ENCODE data around the gene P2RX7. TPM values are rescaled to one million over a fixed set of nuclear protein-coding genes. Genes with fewer than 3 reads are reported as not detected.

The P2RX7 gene
- total and polyA plus RNA-seq, 9 of the 15 experiments (the other 6 are each of a cell fraction or from before 2014, with no cell fraction given): 0.04 to 0.65 (median 0.30) TPM

DNA sequence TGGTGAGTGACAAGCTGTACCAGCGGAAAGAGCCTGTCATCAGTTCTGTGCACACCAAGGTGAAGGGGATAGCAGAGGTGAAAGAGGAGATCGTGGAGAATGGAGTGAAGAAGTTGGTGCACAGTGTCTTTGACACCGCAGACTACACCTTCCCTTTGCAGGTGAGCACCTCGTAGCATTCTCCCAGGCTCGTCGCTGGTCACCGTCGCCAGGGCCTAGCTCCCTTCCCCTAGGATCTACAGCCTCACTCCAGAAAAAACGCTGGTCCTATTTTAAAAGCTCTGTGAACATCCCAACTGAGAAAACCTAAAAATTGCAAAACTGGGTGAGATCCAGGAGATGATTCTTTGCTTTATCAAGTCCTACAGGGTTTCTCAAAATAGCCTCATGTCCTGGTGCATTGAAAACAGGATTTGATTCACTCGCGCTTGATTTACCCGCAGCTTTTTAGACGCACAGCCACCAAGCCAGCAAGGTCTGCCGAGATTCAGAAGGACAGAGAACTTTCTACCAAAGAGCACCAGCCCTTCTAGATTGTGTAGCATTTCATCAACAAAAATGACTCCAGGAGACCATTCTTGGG lies 22.2 kb downstream of the P2RX7 start (continued):
- TF ChIP-seq, protein P1, sequence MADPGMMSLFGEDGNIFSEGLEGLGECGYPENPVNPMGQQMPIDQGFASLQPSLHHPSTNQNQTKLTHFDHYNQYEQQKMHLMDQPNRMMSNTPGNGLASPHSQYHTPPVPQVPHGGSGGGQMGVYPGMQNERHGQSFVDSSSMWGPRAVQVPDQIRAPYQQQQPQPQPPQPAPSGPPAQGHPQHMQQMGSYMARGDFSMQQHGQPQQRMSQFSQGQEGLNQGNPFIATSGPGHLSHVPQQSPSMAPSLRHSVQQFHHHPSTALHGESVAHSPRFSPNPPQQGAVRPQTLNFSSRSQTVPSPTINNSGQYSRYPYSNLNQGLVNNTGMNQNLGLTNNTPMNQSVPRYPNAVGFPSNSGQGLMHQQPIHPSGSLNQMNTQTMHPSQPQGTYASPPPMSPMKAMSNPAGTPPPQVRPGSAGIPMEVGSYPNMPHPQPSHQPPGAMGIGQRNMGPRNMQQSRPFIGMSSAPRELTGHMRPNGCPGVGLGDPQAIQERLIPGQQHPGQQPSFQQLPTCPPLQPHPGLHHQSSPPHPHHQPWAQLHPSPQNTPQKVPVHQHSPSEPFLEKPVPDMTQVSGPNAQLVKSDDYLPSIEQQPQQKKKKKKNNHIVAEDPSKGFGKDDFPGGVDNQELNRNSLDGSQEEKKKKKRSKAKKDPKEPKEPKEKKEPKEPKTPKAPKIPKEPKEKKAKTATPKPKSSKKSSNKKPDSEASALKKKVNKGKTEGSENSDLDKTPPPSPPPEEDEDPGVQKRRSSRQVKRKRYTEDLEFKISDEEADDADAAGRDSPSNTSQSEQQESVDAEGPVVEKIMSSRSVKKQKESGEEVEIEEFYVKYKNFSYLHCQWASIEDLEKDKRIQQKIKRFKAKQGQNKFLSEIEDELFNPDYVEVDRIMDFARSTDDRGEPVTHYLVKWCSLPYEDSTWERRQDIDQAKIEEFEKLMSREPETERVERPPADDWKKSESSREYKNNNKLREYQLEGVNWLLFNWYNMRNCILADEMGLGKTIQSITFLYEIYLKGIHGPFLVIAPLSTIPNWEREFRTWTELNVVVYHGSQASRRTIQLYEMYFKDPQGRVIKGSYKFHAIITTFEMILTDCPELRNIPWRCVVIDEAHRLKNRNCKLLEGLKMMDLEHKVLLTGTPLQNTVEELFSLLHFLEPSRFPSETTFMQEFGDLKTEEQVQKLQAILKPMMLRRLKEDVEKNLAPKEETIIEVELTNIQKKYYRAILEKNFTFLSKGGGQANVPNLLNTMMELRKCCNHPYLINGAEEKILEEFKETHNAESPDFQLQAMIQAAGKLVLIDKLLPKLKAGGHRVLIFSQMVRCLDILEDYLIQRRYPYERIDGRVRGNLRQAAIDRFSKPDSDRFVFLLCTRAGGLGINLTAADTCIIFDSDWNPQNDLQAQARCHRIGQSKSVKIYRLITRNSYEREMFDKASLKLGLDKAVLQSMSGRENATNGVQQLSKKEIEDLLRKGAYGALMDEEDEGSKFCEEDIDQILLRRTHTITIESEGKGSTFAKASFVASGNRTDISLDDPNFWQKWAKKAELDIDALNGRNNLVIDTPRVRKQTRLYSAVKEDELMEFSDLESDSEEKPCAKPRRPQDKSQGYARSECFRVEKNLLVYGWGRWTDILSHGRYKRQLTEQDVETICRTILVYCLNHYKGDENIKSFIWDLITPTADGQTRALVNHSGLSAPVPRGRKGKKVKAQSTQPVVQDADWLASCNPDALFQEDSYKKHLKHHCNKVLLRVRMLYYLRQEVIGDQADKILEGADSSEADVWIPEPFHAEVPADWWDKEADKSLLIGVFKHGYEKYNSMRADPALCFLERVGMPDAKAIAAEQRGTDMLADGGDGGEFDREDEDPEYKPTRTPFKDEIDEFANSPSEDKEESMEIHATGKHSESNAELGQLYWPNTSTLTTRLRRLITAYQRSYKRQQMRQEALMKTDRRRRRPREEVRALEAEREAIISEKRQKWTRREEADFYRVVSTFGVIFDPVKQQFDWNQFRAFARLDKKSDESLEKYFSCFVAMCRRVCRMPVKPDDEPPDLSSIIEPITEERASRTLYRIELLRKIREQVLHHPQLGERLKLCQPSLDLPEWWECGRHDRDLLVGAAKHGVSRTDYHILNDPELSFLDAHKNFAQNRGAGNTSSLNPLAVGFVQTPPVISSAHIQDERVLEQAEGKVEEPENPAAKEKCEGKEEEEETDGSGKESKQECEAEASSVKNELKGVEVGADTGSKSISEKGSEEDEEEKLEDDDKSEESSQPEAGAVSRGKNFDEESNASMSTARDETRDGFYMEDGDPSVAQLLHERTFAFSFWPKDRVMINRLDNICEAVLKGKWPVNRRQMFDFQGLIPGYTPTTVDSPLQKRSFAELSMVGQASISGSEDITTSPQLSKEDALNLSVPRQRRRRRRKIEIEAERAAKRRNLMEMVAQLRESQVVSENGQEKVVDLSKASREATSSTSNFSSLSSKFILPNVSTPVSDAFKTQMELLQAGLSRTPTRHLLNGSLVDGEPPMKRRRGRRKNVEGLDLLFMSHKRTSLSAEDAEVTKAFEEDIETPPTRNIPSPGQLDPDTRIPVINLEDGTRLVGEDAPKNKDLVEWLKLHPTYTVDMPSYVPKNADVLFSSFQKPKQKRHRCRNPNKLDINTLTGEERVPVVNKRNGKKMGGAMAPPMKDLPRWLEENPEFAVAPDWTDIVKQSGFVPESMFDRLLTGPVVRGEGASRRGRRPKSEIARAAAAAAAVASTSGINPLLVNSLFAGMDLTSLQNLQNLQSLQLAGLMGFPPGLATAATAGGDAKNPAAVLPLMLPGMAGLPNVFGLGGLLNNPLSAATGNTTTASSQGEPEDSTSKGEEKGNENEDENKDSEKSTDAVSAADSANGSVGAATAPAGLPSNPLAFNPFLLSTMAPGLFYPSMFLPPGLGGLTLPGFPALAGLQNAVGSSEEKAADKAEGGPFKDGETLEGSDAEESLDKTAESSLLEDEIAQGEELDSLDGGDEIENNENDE (IDR thresholded peaks at IDR 0.05; ENCODE audit: low read depth, low read length): no peak
- TF ChIP-seq MCM3 (IDR thresholded peaks at IDR 0.05) (no peak), MTA1 (IDR thresholded peaks at IDR 0.05; ENCODE audit: borderline replicate concordance) (no peak), NR2C2 (CRISPR knock-in tag; IDR thresholded peaks at IDR 0.05) (no peak), NR2C2 (tag; IDR thresholded peaks at IDR 0.05) (no peak)
- TF ChIP-seq, protein P2, sequence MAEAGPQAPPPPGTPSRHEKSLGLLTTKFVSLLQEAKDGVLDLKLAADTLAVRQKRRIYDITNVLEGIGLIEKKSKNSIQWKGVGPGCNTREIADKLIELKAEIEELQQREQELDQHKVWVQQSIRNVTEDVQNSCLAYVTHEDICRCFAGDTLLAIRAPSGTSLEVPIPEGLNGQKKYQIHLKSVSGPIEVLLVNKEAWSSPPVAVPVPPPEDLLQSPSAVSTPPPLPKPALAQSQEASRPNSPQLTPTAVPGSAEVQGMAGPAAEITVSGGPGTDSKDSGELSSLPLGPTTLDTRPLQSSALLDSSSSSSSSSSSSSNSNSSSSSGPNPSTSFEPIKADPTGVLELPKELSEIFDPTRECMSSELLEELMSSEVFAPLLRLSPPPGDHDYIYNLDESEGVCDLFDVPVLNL (CRISPR knock-in tag; IDR thresholded peaks at IDR 0.05; ENCODE audit: low read depth): no peak
